GM23338 (cell line): ENCODE data around the gene RAD51D. TPM values are rescaled to one million over a fixed set of nuclear protein-coding genes. Genes with fewer than 3 reads are reported as not detected.

Experiments used
- ATAC-seq: fragments of 200-7000 bp; cut with Tn5 transposase; 3 replicates; pipeline ENCODE4 v1.9.1; 2020
- DNase-seq: peaks from one replicate; pipeline ENCODE4 v3.0.0-alpha.2; 2015; ENCODE audit warnings: low spot score
- H2AFZ ChIP-seq: fragments of 200-600 bp; sonication (generic); 2 replicates; pipeline ENCODE4 v1.8.0; 2016; ENCODE audit warnings: antibody characterized with exemption, mild to moderate bottlenecking, moderate library complexity
- H3F3A ChIP-seq: fragments of 200-600 bp; sonication (generic); replicated peaks from 2 replicates; pipeline ENCODE4 v1.8.0; 2017; ENCODE audit warnings: antibody characterized with exemption, mixed run types, low read depth
- H3K27ac ChIP-seq: fragments of 200-600 bp; sonication (generic); 2 replicates; pipeline ENCODE4 v1.6.1; 2016; ENCODE audit warnings: low read depth
- H3K27me3 ChIP-seq: fragments of 200-600 bp; sonication (generic); 2 replicates; pipeline ENCODE4 v1.8.0; 2016; ENCODE audit warnings: mild to moderate bottlenecking, mixed run types, moderate library complexity; ENCODE audit not compliant: insufficient read depth
- H3K36me3 ChIP-seq: fragments of 200-600 bp; sonication (generic); 2 replicates; pipeline ENCODE4 v1.8.0; 2016; ENCODE audit warnings: mild to moderate bottlenecking; ENCODE audit not compliant: insufficient read depth
- H3K4me1 ChIP-seq: fragments of 200-600 bp; sonication (generic); 2 replicates; pipeline ENCODE4 v1.8.0; 2016; ENCODE audit warnings: mild to moderate bottlenecking, moderate library complexity; ENCODE audit not compliant: insufficient read depth
- H3K4me2 ChIP-seq: fragments of 200-600 bp; sonication (generic); 2 replicates; pipeline ENCODE4 v1.7.1; 2017; ENCODE audit warnings: mixed run types
- H3K4me3 ChIP-seq: fragments of 200-600 bp; sonication (generic); 2 replicates; pipeline ENCODE4 v1.6.1; 2016; ENCODE audit warnings: mixed run types
- H3K79me2 ChIP-seq: fragments of 200-600 bp; sonication (generic); replicated peaks from 2 replicates; pipeline ENCODE4 v1.8.0; 2017; ENCODE audit warnings: mild to moderate bottlenecking; ENCODE audit not compliant: insufficient read depth
- H3K9me2 ChIP-seq: fragments of 200-600 bp; sonication (generic); 2 replicates; pipeline ENCODE4 v1.8.0; 2017; ENCODE audit not compliant: insufficient read depth
- H4K20me1 ChIP-seq: fragments of 200-600 bp; sonication (generic); replicated peaks from 2 replicates; pipeline ENCODE4 v1.8.0; 2017; ENCODE audit warnings: mild to moderate bottlenecking; ENCODE audit not compliant: insufficient read depth
- H3K27ac Mint-ChIP-seq: 2 replicates; pipeline ENCODE4 v1.8.0; 2020; ENCODE audit warnings: inconsistent platforms, mild to moderate bottlenecking, moderate library complexity, mixed read lengths
- H3K27me3 Mint-ChIP-seq: 3 replicates; pipeline ENCODE4 v1.8.0; 2022; ENCODE audit warnings: low read depth, mild to moderate bottlenecking, moderate library complexity, mixed read lengths, inconsistent platforms; ENCODE audit not compliant: insufficient read depth, poor library complexity
- H3K36me3 Mint-ChIP-seq: 3 replicates; pipeline ENCODE4 v1.8.0; 2021; ENCODE audit warnings: low read depth, mild to moderate bottlenecking, inconsistent platforms, moderate library complexity, mixed read lengths
- H3K4me1 Mint-ChIP-seq: 3 replicates; pipeline ENCODE4 v1.8.0; 2020; ENCODE audit warnings: mild to moderate bottlenecking, inconsistent platforms, mixed read lengths
- H3K4me3 Mint-ChIP-seq: 3 replicates; pipeline ENCODE4 v1.8.0; 2021; ENCODE audit warnings: moderate library complexity, mild to moderate bottlenecking, inconsistent platforms, mixed read lengths
- H3K9me3 Mint-ChIP-seq: 3 replicates; pipeline ENCODE4 v1.8.0; 2020; ENCODE audit warnings: moderate library complexity, mild to moderate bottlenecking, inconsistent platforms, mixed read lengths
- CREB1 ChIP-seq: fragments of 250-450 bp; sonication (Bioruptor Pico); IDR thresholded peaks from 2 replicates; pipeline ENCODE4 v1.5.0; 2020; ENCODE audit warnings: low read depth, mild to moderate bottlenecking, moderate library complexity
- EZH2 ChIP-seq: fragments of 200-600 bp; sonication (generic); IDR thresholded peaks from one replicate; pipeline ENCODE4 v1.8.0; 2017; ENCODE audit warnings: antibody characterized with exemption, mild to moderate bottlenecking, low read depth; ENCODE audit not compliant: unreplicated experiment
- EZH2phosphoT487 ChIP-seq: fragments of 200-600 bp; sonication (generic); IDR thresholded peaks from one replicate; pipeline ENCODE4 v1.8.1; 2018; ENCODE audit warnings: antibody characterized with exemption; ENCODE audit not compliant: unreplicated experiment
- JUNB ChIP-seq: IDR thresholded peaks from one replicate; pipeline ENCODE4 v1.6.1; 2016; ENCODE audit warnings: antibody characterized with exemption; ENCODE audit not compliant: unreplicated experiment
- NANOG ChIP-seq: IDR thresholded peaks from 2 replicates; pipeline ENCODE4 v1.6.1; 2016; ENCODE audit warnings: antibody characterized with exemption, borderline replicate concordance
- POLR2AphosphoS5 ChIP-seq: IDR thresholded peaks from 2 replicates; pipeline ENCODE4 v1.6.1; 2016; ENCODE audit warnings: antibody characterized with exemption, low read depth
- STAT1 ChIP-seq: IDR thresholded peaks from one replicate; pipeline ENCODE4 v1.6.1; 2016; ENCODE audit warnings: antibody characterized with exemption; ENCODE audit not compliant: unreplicated experiment
- ZNF114 ChIP-seq: fragments of 250-450 bp; sonication (Bioruptor Pico); IDR thresholded peaks from 2 replicates; pipeline ENCODE4 v1.5.0; 2020; ENCODE audit warnings: mild to moderate bottlenecking, moderate library complexity
- ZNF331 ChIP-seq: fragments of 250-450 bp; sonication (Bioruptor Pico); IDR thresholded peaks from 2 replicates; pipeline ENCODE4 v1.5.0; 2020; ENCODE audit warnings: low read depth, mild to moderate bottlenecking, moderate library complexity
- polyA plus RNA-seq: library from polyadenylated mRNA; unstranded; fragments of >200 nt; fragmentation: Nextera tagmentation; extraction: Ambion mirVana; gene quantifications from 2 replicates; pipeline ENCODE4 v1.2.1, GENCODE V29; 2016
- total RNA-seq: library from RNA; depleted of rRNA; stranded (reverse); fragments of >200 nt; shearing (Covaris generic); gene quantifications from 2 replicates; pipeline ENCODE4 v1.2.3, GENCODE V29; 2014
- TF ChIP-seq, protein P1 (sequence below): IDR thresholded peaks from one replicate; pipeline ENCODE4 v1.6.1; 2018; ENCODE audit warnings: antibody characterized with exemption; ENCODE audit not compliant: unreplicated experiment
- TF ChIP-seq, protein P2 (sequence below), 2 experiments: fragments of 200-600 bp in 1 of 2; sonication (generic) in 1 of 2; conservative IDR thresholded peaks; 2 replicates each; pipeline versions ENCODE4 v1.5.1 to v1.6.1; 2016 to 2017; ENCODE audit warnings: antibody characterized with exemption in 2 of 2, low read depth in 2 of 2, mild to moderate bottlenecking in 2 of 2, moderate library complexity in 1 of 2
- TF ChIP-seq, protein P3 (sequence below): IDR thresholded peaks from 2 replicates; pipeline ENCODE4 v1.6.1; 2016; ENCODE audit warnings: antibody characterized with exemption
- TF ChIP-seq, protein P4 (sequence below): fragments of 250-450 bp; sonication (Bioruptor Pico); IDR thresholded peaks from 2 replicates; pipeline ENCODE4 v1.5.0; 2020; ENCODE audit warnings: mild to moderate bottlenecking, moderate library complexity

RAD51D gene
- total and polyA plus RNA-seq, 2 experiments from 2014 or later: 5.9 to 11.0 TPM

DNA sequence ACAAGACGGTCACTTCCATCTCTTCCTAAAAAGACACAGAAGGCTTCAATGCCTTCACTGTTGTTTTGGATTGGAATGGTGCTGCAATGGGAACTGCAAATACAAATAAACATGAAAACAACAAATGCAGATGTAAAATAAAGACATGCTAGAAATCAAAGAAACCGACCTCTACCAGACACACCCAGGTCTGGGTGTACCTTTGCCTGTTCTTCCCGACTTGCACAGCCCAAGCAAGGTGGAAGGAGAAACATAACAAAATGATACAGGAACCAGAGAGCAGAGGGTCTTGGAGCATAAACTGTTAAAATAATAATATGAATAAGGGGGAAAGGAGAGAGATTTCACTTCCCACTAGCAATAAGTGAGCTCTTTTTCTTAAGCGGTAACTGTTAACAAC is 73.4 kb downstream of the RAD51D start:
- H3K4me1 Mint-ChIP-seq: peaks cover 6% of the 10 kb centered on the region
- Histone ChIP-seq H3K4me1 (no peaks in the 10 kb centered on the region), H3K9me2 (no peaks in the 10 kb centered on the region), H2AFZ (no peak overlapping the region), H3K4me2 (no peak overlapping the region), H3K27me3 (no peaks in the 10 kb centered on the region), H3F3A (0 out of 2 replicates have a peak, but pooled peaks cover 3% of the 10 kb centered on the region), H3K4me3 (no peak overlapping the region), H4K20me1 (no peaks in the 10 kb centered on the region), H3K79me2 (no peaks in the 10 kb centered on the region), H3K27ac (no peak overlapping the region), H3K36me3 (no peaks in the 10 kb centered on the region)
- DNase-seq: no peak
- H3K4me3 Mint-ChIP-seq: no peak overlapping the region
- no peak overlapping the region for H3K27ac Mint-ChIP-seq
- 0 out of 3 replicates have a peak, but pooled peaks cover 3% of the 10 kb centered on the region for H3K36me3 Mint-ChIP-seq
- no peak for ATAC-seq
- H3K9me3 Mint-ChIP-seq: no peaks in the 10 kb centered on the region
- peaks cover 4% of the 10 kb centered on the region for H3K27me3 Mint-ChIP-seq
- TF ChIP-seq STAT1 (no peak), EZH2phosphoT487 (no peak), ZNF114 (CRISPR knock-in tag) (no peak), ZNF331 (CRISPR knock-in tag) (no peak), JUNB (no peak), EZH2 (no peak), NANOG (no peak), POLR2AphosphoS5 (no peak), CREB1 (no peak)
- TF ChIP-seq, protein P1, sequence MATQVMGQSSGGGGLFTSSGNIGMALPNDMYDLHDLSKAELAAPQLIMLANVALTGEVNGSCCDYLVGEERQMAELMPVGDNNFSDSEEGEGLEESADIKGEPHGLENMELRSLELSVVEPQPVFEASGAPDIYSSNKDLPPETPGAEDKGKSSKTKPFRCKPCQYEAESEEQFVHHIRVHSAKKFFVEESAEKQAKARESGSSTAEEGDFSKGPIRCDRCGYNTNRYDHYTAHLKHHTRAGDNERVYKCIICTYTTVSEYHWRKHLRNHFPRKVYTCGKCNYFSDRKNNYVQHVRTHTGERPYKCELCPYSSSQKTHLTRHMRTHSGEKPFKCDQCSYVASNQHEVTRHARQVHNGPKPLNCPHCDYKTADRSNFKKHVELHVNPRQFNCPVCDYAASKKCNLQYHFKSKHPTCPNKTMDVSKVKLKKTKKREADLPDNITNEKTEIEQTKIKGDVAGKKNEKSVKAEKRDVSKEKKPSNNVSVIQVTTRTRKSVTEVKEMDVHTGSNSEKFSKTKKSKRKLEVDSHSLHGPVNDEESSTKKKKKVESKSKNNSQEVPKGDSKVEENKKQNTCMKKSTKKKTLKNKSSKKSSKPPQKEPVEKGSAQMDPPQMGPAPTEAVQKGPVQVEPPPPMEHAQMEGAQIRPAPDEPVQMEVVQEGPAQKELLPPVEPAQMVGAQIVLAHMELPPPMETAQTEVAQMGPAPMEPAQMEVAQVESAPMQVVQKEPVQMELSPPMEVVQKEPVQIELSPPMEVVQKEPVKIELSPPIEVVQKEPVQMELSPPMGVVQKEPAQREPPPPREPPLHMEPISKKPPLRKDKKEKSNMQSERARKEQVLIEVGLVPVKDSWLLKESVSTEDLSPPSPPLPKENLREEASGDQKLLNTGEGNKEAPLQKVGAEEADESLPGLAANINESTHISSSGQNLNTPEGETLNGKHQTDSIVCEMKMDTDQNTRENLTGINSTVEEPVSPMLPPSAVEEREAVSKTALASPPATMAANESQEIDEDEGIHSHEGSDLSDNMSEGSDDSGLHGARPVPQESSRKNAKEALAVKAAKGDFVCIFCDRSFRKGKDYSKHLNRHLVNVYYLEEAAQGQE: no peak
- TF ChIP-seq, protein P2, sequence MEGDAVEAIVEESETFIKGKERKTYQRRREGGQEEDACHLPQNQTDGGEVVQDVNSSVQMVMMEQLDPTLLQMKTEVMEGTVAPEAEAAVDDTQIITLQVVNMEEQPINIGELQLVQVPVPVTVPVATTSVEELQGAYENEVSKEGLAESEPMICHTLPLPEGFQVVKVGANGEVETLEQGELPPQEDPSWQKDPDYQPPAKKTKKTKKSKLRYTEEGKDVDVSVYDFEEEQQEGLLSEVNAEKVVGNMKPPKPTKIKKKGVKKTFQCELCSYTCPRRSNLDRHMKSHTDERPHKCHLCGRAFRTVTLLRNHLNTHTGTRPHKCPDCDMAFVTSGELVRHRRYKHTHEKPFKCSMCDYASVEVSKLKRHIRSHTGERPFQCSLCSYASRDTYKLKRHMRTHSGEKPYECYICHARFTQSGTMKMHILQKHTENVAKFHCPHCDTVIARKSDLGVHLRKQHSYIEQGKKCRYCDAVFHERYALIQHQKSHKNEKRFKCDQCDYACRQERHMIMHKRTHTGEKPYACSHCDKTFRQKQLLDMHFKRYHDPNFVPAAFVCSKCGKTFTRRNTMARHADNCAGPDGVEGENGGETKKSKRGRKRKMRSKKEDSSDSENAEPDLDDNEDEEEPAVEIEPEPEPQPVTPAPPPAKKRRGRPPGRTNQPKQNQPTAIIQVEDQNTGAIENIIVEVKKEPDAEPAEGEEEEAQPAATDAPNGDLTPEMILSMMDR (conservative IDR thresholded peaks at IDR 0.05; ENCODE audit: low read depth in 2 of 2): no peak
- TF ChIP-seq, protein P3, sequence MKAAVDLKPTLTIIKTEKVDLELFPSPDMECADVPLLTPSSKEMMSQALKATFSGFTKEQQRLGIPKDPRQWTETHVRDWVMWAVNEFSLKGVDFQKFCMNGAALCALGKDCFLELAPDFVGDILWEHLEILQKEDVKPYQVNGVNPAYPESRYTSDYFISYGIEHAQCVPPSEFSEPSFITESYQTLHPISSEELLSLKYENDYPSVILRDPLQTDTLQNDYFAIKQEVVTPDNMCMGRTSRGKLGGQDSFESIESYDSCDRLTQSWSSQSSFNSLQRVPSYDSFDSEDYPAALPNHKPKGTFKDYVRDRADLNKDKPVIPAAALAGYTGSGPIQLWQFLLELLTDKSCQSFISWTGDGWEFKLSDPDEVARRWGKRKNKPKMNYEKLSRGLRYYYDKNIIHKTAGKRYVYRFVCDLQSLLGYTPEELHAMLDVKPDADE: no peak
- TF ChIP-seq, protein P4, sequence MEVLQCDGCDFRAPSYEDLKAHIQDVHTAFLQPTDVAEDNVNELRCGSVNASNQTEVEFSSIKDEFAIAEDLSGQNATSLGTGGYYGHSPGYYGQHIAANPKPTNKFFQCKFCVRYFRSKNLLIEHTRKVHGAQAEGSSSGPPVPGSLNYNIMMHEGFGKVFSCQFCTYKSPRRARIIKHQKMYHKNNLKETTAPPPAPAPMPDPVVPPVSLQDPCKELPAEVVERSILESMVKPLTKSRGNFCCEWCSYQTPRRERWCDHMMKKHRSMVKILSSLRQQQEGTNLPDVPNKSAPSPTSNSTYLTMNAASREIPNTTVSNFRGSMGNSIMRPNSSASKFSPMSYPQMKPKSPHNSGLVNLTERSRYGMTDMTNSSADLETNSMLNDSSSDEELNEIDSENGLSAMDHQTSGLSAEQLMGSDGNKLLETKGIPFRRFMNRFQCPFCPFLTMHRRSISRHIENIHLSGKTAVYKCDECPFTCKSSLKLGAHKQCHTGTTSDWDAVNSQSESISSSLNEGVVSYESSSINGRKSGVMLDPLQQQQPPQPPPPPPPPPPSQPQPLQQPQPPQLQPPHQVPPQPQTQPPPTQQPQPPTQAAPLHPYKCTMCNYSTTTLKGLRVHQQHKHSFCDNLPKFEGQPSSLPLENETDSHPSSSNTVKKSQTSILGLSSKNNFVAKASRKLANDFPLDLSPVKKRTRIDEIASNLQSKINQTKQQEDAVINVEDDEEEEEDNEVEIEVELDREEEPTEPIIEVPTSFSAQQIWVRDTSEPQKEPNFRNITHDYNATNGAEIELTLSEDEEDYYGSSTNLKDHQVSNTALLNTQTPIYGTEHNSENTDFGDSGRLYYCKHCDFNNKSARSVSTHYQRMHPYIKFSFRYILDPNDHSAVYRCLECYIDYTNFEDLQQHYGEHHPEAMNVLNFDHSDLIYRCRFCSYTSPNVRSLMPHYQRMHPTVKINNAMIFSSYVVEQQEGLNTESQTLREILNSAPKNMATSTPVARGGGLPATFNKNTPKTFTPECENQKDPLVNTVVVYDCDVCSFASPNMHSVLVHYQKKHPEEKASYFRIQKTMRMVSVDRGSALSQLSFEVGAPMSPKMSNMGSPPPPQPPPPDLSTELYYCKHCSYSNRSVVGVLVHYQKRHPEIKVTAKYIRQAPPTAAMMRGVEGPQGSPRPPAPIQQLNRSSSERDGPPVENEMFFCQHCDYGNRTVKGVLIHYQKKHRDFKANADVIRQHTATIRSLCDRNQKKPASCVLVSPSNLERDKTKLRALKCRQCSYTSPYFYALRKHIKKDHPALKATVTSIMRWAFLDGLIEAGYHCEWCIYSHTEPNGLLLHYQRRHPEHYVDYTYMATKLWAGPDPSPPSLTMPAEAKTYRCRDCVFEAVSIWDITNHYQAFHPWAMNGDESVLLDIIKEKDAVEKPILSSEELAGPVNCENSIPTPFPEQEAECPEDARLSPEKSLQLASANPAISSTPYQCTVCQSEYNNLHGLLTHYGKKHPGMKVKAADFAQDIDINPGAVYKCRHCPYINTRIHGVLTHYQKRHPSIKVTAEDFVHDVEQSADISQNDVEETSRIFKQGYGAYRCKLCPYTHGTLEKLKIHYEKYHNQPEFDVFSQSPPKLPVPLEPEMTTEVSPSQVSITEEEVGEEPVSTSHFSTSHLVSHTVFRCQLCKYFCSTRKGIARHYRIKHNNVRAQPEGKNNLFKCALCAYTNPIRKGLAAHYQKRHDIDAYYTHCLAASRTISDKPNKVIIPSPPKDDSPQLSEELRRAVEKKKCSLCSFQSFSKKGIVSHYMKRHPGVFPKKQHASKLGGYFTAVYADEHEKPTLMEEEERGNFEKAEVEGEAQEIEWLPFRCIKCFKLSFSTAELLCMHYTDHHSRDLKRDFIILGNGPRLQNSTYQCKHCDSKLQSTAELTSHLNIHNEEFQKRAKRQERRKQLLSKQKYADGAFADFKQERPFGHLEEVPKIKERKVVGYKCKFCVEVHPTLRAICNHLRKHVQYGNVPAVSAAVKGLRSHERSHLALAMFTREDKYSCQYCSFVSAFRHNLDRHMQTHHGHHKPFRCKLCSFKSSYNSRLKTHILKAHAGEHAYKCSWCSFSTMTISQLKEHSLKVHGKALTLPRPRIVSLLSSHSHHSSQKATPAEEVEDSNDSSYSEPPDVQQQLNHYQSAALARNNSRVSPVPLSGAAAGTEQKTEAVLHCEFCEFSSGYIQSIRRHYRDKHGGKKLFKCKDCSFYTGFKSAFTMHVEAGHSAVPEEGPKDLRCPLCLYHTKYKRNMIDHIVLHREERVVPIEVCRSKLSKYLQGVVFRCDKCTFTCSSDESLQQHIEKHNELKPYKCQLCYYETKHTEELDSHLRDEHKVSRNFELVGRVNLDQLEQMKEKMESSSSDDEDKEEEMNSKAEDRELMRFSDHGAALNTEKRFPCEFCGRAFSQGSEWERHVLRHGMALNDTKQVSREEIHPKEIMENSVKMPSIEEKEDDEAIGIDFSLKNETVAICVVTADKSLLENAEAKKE (CRISPR knock-in tag): no peak
